Measurements from ENCODE around the gene MRPL12. TPM values are rescaled to one million over a fixed set of nuclear protein-coding genes. Genes with fewer than 3 reads are reported as not detected.

Gene MRPL12
- total RNA-seq, 1 experiment from 2014 or later = 140 TPM

- no peaks in the 10 kb centered on the region; the same call in 1 of the 2 replicates for H3K27me3 Mint-ChIP-seq (ENCODE audit: low read depth)
- Histone ChIP-seq H3K14ac (ENCODE audit: insufficient read depth, low read length) (no peak overlapping the region), H4K8ac (replicated peaks; ENCODE audit: insufficient read length, low read depth, low read length) (no peak overlapping the region), H3K23me2 (ENCODE audit: insufficient read length, low read depth, low read length, poor library complexity, severe bottlenecking) (peaks cover 10% of the 10 kb centered on the region), H3K9ac (ENCODE audit: extremely low read depth, insufficient read length, low read length) (no peak overlapping the region), H3K18ac (ENCODE audit: insufficient read length, low read depth, low read length) (no peak overlapping the region), H3K4me2 (ENCODE audit: insufficient read depth, insufficient read length, low read length) (no peak overlapping the region), H4K91ac (ENCODE audit: insufficient read length, low read depth, low read length) (no peak overlapping the region), H2BK120ac (ENCODE audit: low read depth, low read length, poor library complexity, severe bottlenecking) (no peak overlapping the region), H3K27me3 (ENCODE audit: insufficient read depth, low read length) (no peaks in the 10 kb centered on the region), H3K23ac (ENCODE audit: insufficient read length, low read depth, low read length) (no peak overlapping the region), H2BK15ac (ENCODE audit: low read depth, low read length) (no peak overlapping the region), H2AFZ (ENCODE audit: low read length) (no peak overlapping the region), H2BK20ac (ENCODE audit: low read depth, low read length, poor library complexity, severe bottlenecking) (no peak overlapping the region), H3K27ac (ENCODE audit: insufficient read length, low read depth, low read length) (no peak overlapping the region), H2BK5ac (ENCODE audit: insufficient read length, low read length) (no peak overlapping the region), H3K56ac (ENCODE audit: insufficient read length, low read depth, low read length) (no peak overlapping the region), H3K79me1 (ENCODE audit: insufficient read depth, low read depth, low read length, poor library complexity, severe bottlenecking) (peaks cover 8% of the 10 kb centered on the region), H2AK5ac (ENCODE audit: insufficient read length, low read length) (no peak overlapping the region), H4K5ac (ENCODE audit: insufficient read length, low read depth, low read length) (no peak overlapping the region), H2BK12ac (ENCODE audit: insufficient read length, low read depth, low read length) (no peak overlapping the region), H3K9me3 (ENCODE audit: control insufficient read depth, low read depth, low read length) (no peaks in the 10 kb centered on the region), H3K4ac (ENCODE audit: low read depth, low read length) (no peak overlapping the region), H4K20me1 (ENCODE audit: control insufficient read depth, insufficient read depth, insufficient read length) (no peaks in the 10 kb centered on the region), H3T11ph (ENCODE audit: low read length) (no peak overlapping the region), H3K79me2 (ENCODE audit: insufficient read depth, low read length) (peaks cover 9% of the 10 kb centered on the region; the same call in 1 of the 2 replicates), H3K4me1 (ENCODE audit: insufficient read depth, low read length) (no peaks in the 10 kb centered on the region)
- peaks cover 16 to 18% of the 10 kb centered on the region in 2 experiments for H3K4me1 Mint-ChIP-seq
- H3K9me3 Mint-ChIP-seq = no peaks in the 10 kb centered on the region
- TF ChIP-seq CTCF (conservative IDR thresholded peaks at IDR 0.05) = no peak
- no CpG with 5 or more reads among the region's 11 CpGs for WGBS (ENCODE audit: extremely low coverage, insufficient read length, low lambda C conversion rate)
- DNase-seq = no peak
- H3K27ac Mint-ChIP-seq = no peak overlapping the region
- H3K36me3 Mint-ChIP-seq (ENCODE audit: insufficient read depth in 1 of 3, low read depth in 3 of 3) = peaks cover 0 to 16% (median 8%) of the 10 kb centered on the region in 3 experiments; a peak in 6 of 7 replicates
- no peak overlapping the region for H3K4me3 Mint-ChIP-seq
Observed at GRCh38 chr17:81680150-81680549, 23.0 kb upstream of the MRPL12 start.

Data from H9 (cell line).